ENCODE data around the gene KCMF1. TPM values are rescaled to one million over a fixed set of nuclear protein-coding genes. Genes with fewer than 3 reads are reported as not detected.
A peak's percentile ranks its signal among the peaks of the same experiment; 100 is the strongest.

The KCMF1 gene
- total RNA-seq, 1 donor from 2014 or later, result 105 TPM

GRCh38 chr2:85053802-85054201, 82.8 kb downstream of the KCMF1 start:
- Histone ChIP-seq H3K27ac (ENCODE audit: low read depth, low read length) (peak overlapping the region; percentile 18), H2AFZ (ENCODE audit: low read depth, low read length) (no peak overlapping the region), H3K79me2 (ENCODE audit: insufficient read depth, low read length) (no peaks in the 10 kb centered on the region), H3K4me2 (ENCODE audit: low read length) (peak overlapping the region; percentile 58), H3K36me3 (ENCODE audit: insufficient read depth, low read length) (peaks cover 21% of the 10 kb centered on the region), H3K9ac (ENCODE audit: low read length) (no peak overlapping the region), H3K4me3 (ENCODE audit: insufficient read depth, low read depth, low read length) (peak overlapping the region; percentile 12), H3K9me3 (ENCODE audit: insufficient read depth, low read depth, low read length) (no peaks in the 10 kb centered on the region), H3K27me3 (ENCODE audit: insufficient read depth, low read length) (no peaks in the 10 kb centered on the region), H3K4me1 (ENCODE audit: insufficient read depth, low read length) (peaks cover 13% of the 10 kb centered on the region), H4K20me1 (ENCODE audit: insufficient read depth, low read length) (no peaks in the 10 kb centered on the region)
- Mint-ChIP-seq H3K36me3 (ENCODE audit: low read depth, unreplicated experiment) (peaks cover 5% of the 10 kb centered on the region), H3K4me3 (ENCODE audit: unreplicated experiment) (no peak overlapping the region), H3K27me3 (ENCODE audit: low read depth, unreplicated experiment) (no peaks in the 10 kb centered on the region), H3K4me1 (ENCODE audit: low read depth, unreplicated experiment) (peaks cover 24% of the 10 kb centered on the region), H3K27ac (ENCODE audit: unreplicated experiment) (peak overlapping the region; percentile 50), H3K9me3 (ENCODE audit: unreplicated experiment) (no peaks in the 10 kb centered on the region)
- TF ChIP-seq EZH2 (IDR thresholded peaks at IDR 0.05; ENCODE audit: insufficient read depth, low read length), result no peak
- no peak for TF ChIP-seq CTCF (IDR thresholded peaks at IDR 0.05; ENCODE audit: insufficient read depth, low read depth, low read length)
- FAIRE-seq (no peak), DNase-seq (ENCODE audit: low read depth) (peak; percentile 62)

GRCh38 chr2:85057226-85057962, 86.4 kb downstream of the KCMF1 start:
- peaks cover 24% of the 10 kb centered on the region for H3K4me1 Mint-ChIP-seq (ENCODE audit: low read depth, unreplicated experiment)

More at GRCh38 chr2:85057226-85057962, 86.4 kb downstream of the KCMF1 start:
- no peaks in the 10 kb centered on the region for H3K27me3 Mint-ChIP-seq (ENCODE audit: low read depth, unreplicated experiment)
- FAIRE-seq (no peak), DNase-seq (ENCODE audit: low read depth) (no peak)
- peaks cover 2% of the 10 kb centered on the region for H3K36me3 Mint-ChIP-seq (ENCODE audit: low read depth, unreplicated experiment)
- Histone ChIP-seq H2AFZ (ENCODE audit: low read depth, low read length) (no peak overlapping the region), H3K9me3 (ENCODE audit: insufficient read depth, low read depth, low read length) (no peaks in the 10 kb centered on the region), H3K27ac (ENCODE audit: low read depth, low read length) (no peak overlapping the region), H3K4me2 (ENCODE audit: low read length) (no peak overlapping the region), H3K4me1 (ENCODE audit: insufficient read depth, low read length) (peaks cover 13% of the 10 kb centered on the region), H4K20me1 (ENCODE audit: insufficient read depth, low read length) (no peaks in the 10 kb centered on the region), H3K4me3 (ENCODE audit: insufficient read depth, low read depth, low read length) (no peak overlapping the region), H3K79me2 (ENCODE audit: insufficient read depth, low read length) (no peaks in the 10 kb centered on the region), H3K9ac (ENCODE audit: low read length) (no peak overlapping the region), H3K27me3 (ENCODE audit: insufficient read depth, low read length) (no peaks in the 10 kb centered on the region), H3K36me3 (ENCODE audit: insufficient read depth, low read length) (peaks cover 4% of the 10 kb centered on the region)
- no peak overlapping the region for H3K27ac Mint-ChIP-seq (ENCODE audit: unreplicated experiment)
- no peak overlapping the region for H3K4me3 Mint-ChIP-seq (ENCODE audit: unreplicated experiment)
- H3K9me3 Mint-ChIP-seq (ENCODE audit: unreplicated experiment), result no peaks in the 10 kb centered on the region
- no peak for TF ChIP-seq CTCF (IDR thresholded peaks at IDR 0.05; ENCODE audit: insufficient read depth, low read depth, low read length)
- TF ChIP-seq EZH2 (IDR thresholded peaks at IDR 0.05; ENCODE audit: insufficient read depth, low read length), result no peak
